Neural progenitor cell (in vitro differentiated cells): ENCODE data around the gene TSPAN18. TPM values are rescaled to one million over a fixed set of nuclear protein-coding genes. Genes with fewer than 3 reads are reported as not detected.

ENCODE experiments used
- DNase-seq: peaks from one replicate; pipeline ENCODE4 v3.0.0-alpha.2; 2016; ENCODE audit warnings: low spot score
- H2AFZ ChIP-seq: fragments of 200-600 bp; sonication (generic); replicated peaks from 2 replicates; pipeline ENCODE4 v1.6.1; 2016; ENCODE audit warnings: antibody characterized with exemption
- H3F3A ChIP-seq: fragments of 200-600 bp; sonication (generic); 2 replicates; pipeline ENCODE4 v1.6.1; 2016; ENCODE audit warnings: antibody characterized with exemption, low read depth
- H3K27ac ChIP-seq: fragments of 200-600 bp; sonication (generic); 2 replicates; pipeline ENCODE4 v1.5.1; 2016; ENCODE audit warnings: mild to moderate bottlenecking
- H3K27me3 ChIP-seq: fragments of 200-600 bp; sonication (generic); 2 replicates; pipeline ENCODE4 v1.6.1; 2016; ENCODE audit warnings: mild to moderate bottlenecking, moderate library complexity
- H3K36me3 ChIP-seq: fragments of 200-600 bp; sonication (generic); 2 replicates; pipeline ENCODE4 v1.5.1; 2016
- H3K4me1 ChIP-seq: fragments of 200-600 bp; sonication (generic); 2 replicates; pipeline ENCODE4 v1.6.1; 2016; ENCODE audit warnings: mixed run types
- H3K4me2 ChIP-seq: fragments of 200-600 bp; sonication (generic); 2 replicates; pipeline ENCODE4 v1.6.1; 2016
- H3K4me3 ChIP-seq: fragments of 200-600 bp; sonication (generic); 2 replicates; pipeline ENCODE4 v1.5.1; 2016
- H3K79me2 ChIP-seq: fragments of 200-600 bp; sonication (generic); 2 replicates; pipeline ENCODE4 v1.6.1; 2016; ENCODE audit warnings: low read depth
- H3K9ac ChIP-seq: fragments of 200-600 bp; sonication (generic); 2 replicates; pipeline ENCODE4 v1.6.1; 2016
- H3K9me3 ChIP-seq: fragments of 200-600 bp; sonication (generic); 2 replicates; pipeline ENCODE4 v1.5.1; 2016; ENCODE audit warnings: low read depth
- H4K20me1 ChIP-seq: fragments of 200-600 bp; sonication (generic); 2 replicates; pipeline ENCODE4 v1.6.1; 2016; ENCODE audit warnings: low read depth
- H3K27ac Mint-ChIP-seq: 3 replicates; pipeline ENCODE4 v1.8.0; 2021; ENCODE audit warnings: mixed read lengths
- H3K27me3 Mint-ChIP-seq: 2 replicates; pipeline ENCODE4 v1.8.0; 2022; ENCODE audit warnings: low read depth, mild to moderate bottlenecking, inconsistent platforms, moderate library complexity, mixed read lengths; ENCODE audit not compliant: insufficient read depth
- H3K36me3 Mint-ChIP-seq: 3 replicates; pipeline ENCODE4 v1.8.0; 2021; ENCODE audit warnings: mixed read lengths
- H3K4me1 Mint-ChIP-seq: 3 replicates; pipeline ENCODE4 v1.8.0; 2021; ENCODE audit warnings: mixed read lengths
- H3K4me3 Mint-ChIP-seq: 3 replicates; pipeline ENCODE4 v1.8.0; 2021; ENCODE audit warnings: mild to moderate bottlenecking, moderate library complexity, mixed read lengths
- H3K9me3 Mint-ChIP-seq: 3 replicates; pipeline ENCODE4 v1.8.0; 2020; ENCODE audit warnings: mixed read lengths
- EZH2 ChIP-seq: fragments of 200-600 bp; sonication (generic); IDR thresholded peaks from 2 replicates; pipeline ENCODE4 v1.6.1; 2017; ENCODE audit warnings: antibody characterized with exemption, mild to moderate bottlenecking, moderate library complexity
- EZH2phosphoT487 ChIP-seq: fragments of 200-600 bp; sonication (generic); IDR thresholded peaks from 2 replicates; pipeline ENCODE4 v1.6.1; 2017; ENCODE audit warnings: antibody characterized with exemption
- total RNA-seq: library from RNA; depleted of rRNA; stranded (reverse); fragments of >200 nt; gene quantifications from 2 replicates; pipeline ENCODE4 v1.2.3, GENCODE V29; 2015; ENCODE audit warnings: low replicate concordance
- TF ChIP-seq, protein P1 (sequence below): fragments of 200-600 bp; sonication (generic); IDR thresholded peaks from 2 replicates; pipeline ENCODE4 v1.5.1; 2017; ENCODE audit warnings: antibody characterized with exemption, mild to moderate bottlenecking

Gene TSPAN18
- total RNA-seq, 1 donor from 2014 or later: 16.5 TPM

- H3K9me3 Mint-ChIP-seq: no peaks in the 10 kb centered on the region
- TF ChIP-seq EZH2: no peak
- TF ChIP-seq EZH2phosphoT487: no peak
- TF ChIP-seq, protein P1, sequence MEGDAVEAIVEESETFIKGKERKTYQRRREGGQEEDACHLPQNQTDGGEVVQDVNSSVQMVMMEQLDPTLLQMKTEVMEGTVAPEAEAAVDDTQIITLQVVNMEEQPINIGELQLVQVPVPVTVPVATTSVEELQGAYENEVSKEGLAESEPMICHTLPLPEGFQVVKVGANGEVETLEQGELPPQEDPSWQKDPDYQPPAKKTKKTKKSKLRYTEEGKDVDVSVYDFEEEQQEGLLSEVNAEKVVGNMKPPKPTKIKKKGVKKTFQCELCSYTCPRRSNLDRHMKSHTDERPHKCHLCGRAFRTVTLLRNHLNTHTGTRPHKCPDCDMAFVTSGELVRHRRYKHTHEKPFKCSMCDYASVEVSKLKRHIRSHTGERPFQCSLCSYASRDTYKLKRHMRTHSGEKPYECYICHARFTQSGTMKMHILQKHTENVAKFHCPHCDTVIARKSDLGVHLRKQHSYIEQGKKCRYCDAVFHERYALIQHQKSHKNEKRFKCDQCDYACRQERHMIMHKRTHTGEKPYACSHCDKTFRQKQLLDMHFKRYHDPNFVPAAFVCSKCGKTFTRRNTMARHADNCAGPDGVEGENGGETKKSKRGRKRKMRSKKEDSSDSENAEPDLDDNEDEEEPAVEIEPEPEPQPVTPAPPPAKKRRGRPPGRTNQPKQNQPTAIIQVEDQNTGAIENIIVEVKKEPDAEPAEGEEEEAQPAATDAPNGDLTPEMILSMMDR: no peak
- H3K36me3 ChIP-seq: no peaks in the 10 kb centered on the region
- H3K9ac ChIP-seq: no peak overlapping the region
- peaks cover 4% of the 10 kb centered on the region for H3K79me2 ChIP-seq
- no peaks in the 10 kb centered on the region for H3K27me3 ChIP-seq
- H3F3A ChIP-seq: peaks cover 14% of the 10 kb centered on the region
- H3K27ac ChIP-seq: no peak overlapping the region
- no peak overlapping the region for H3K27ac Mint-ChIP-seq
- no peak overlapping the region for H3K4me3 Mint-ChIP-seq
- H3K27me3 Mint-ChIP-seq: peaks cover 2% of the 10 kb centered on the region
- H3K36me3 Mint-ChIP-seq: peaks cover 14% of the 10 kb centered on the region
- H4K20me1 ChIP-seq: peaks cover 75% of the 10 kb centered on the region
- H3K4me3 ChIP-seq: no peak overlapping the region
- no peaks in the 10 kb centered on the region for H3K9me3 ChIP-seq
- no peak overlapping the region for H3K4me2 ChIP-seq
- peaks cover 35% of the 10 kb centered on the region for H3K4me1 ChIP-seq
- DNase-seq: no peak
- peaks cover 62% of the 10 kb centered on the region for H3K4me1 Mint-ChIP-seq
- no peak overlapping the region for H2AFZ ChIP-seq
Observed at GRCh38 chr11:44779736-44780520, 53.2 kb downstream of the TSPAN18 start.

- Histone ChIP-seq H3K4me2 (no peak overlapping the region), H3K27me3 (no peaks in the 10 kb centered on the region), H2AFZ (no peak overlapping the region), H3K79me2 (no peaks in the 10 kb centered on the region), H4K20me1 (peaks cover 75% of the 10 kb centered on the region), H3F3A (peaks cover 25% of the 10 kb centered on the region), H3K4me1 (peaks cover 47% of the 10 kb centered on the region), H3K9ac (no peak overlapping the region), H3K9me3 (no peaks in the 10 kb centered on the region), H3K27ac (no peak overlapping the region), H3K36me3 (no peaks in the 10 kb centered on the region), H3K4me3 (no peak overlapping the region)
- no peak for DNase-seq
- peaks cover 66% of the 10 kb centered on the region for H3K4me1 Mint-ChIP-seq
- TF ChIP-seq EZH2 (no peak), EZH2phosphoT487 (no peak)
- TF ChIP-seq, protein P1: no peak
- no peaks in the 10 kb centered on the region for H3K9me3 Mint-ChIP-seq
- H3K36me3 Mint-ChIP-seq: peaks cover 14% of the 10 kb centered on the region
- peaks cover 2% of the 10 kb centered on the region for H3K27me3 Mint-ChIP-seq
- H3K4me3 Mint-ChIP-seq: no peak overlapping the region
- no peak overlapping the region for H3K27ac Mint-ChIP-seq
Observed at GRCh38 chr11:44780940-44781631, 54.3 kb downstream of the TSPAN18 start.

DNA sequence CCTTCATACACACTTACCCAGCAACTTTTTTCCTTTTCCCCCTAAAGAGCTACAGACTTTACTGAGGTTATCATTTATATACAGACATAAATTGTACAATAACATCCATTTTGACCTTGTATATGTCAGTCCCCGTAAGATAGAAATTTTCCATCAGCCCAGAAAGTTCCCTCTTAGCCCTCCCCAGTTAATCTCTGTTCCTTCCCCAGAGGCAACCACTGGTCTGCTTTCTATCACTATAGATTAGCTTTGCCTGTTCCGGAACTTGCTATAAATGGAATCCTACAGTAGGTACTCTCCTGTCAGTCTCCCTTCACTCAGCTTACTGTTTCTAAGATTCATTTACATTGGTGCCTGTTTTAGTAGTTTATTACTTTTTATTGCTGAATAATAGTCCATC lies 54.9 kb downstream of the TSPAN18 start:
- H3K9me3 ChIP-seq: no peaks in the 10 kb centered on the region
- Mint-ChIP-seq H3K27me3 (peaks cover 2% of the 10 kb centered on the region), H3K27ac (no peak overlapping the region), H3K9me3 (no peaks in the 10 kb centered on the region), H3K36me3 (peaks cover 14% of the 10 kb centered on the region), H3K4me1 (peaks cover 68% of the 10 kb centered on the region), H3K4me3 (no peak overlapping the region)
- H2AFZ ChIP-seq: no peak overlapping the region
- no peaks in the 10 kb centered on the region for H3K36me3 ChIP-seq
- no peak overlapping the region for H3K27ac ChIP-seq
- H4K20me1 ChIP-seq: peaks cover 76% of the 10 kb centered on the region
- H3K4me1 ChIP-seq: peaks cover 50% of the 10 kb centered on the region
- no peak overlapping the region for H3K4me3 ChIP-seq
- no peak overlapping the region for H3K4me2 ChIP-seq
- H3F3A ChIP-seq: peaks cover 26% of the 10 kb centered on the region
- no peaks in the 10 kb centered on the region for H3K79me2 ChIP-seq
- no peaks in the 10 kb centered on the region for H3K27me3 ChIP-seq
- DNase-seq: no peak
- H3K9ac ChIP-seq: no peak overlapping the region
- TF ChIP-seq EZH2 (no peak), EZH2phosphoT487 (no peak)
- TF ChIP-seq, protein P1: no peak
